ENCODE data around the gene ATG9B.

DNA sequence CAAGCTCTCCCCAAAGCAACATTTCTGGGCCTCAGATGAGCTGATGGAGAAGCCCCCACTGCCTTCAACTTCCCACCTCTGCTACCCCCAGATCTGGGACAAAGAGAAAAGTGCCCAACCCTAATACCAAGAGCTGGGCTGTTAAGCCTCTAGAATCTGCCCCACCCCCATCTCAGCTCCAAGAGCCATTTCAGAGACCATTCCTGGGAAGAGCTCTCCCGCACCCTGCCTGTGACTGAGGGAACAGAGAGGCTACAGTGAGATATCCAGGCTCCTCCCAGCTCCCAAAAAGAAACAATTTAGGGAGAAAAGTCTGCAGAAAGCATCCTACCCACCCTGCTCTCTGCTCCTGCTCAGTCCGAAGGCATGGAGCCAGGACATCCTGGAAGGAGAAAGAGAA is 43.6 kb downstream of the ATG9B start:
- TF ChIP-seq POLR2A (IDR thresholded peaks at IDR 0.05; ENCODE audit: borderline replicate concordance, extremely low read depth, insufficient read depth, insufficient read length) (no peak), ZNF274 (IDR thresholded peaks at IDR 0.05; ENCODE audit: low read depth, low read length) (no peak), FOSL1 (IDR thresholded peaks at IDR 0.05; ENCODE audit: low read depth) (no peak), CEBPB (IDR thresholded peaks at IDR 0.05; ENCODE audit: low read depth) (no peak), YY1 (IDR thresholded peaks at IDR 0.05; ENCODE audit: extremely low read depth, insufficient replicate concordance, low read depth, low read length) (no peak), EZH2 (IDR thresholded peaks at IDR 0.05) (no peak), SRF (IDR thresholded peaks at IDR 0.05; ENCODE audit: low read depth) (no peak)
- TF ChIP-seq, protein P1, sequence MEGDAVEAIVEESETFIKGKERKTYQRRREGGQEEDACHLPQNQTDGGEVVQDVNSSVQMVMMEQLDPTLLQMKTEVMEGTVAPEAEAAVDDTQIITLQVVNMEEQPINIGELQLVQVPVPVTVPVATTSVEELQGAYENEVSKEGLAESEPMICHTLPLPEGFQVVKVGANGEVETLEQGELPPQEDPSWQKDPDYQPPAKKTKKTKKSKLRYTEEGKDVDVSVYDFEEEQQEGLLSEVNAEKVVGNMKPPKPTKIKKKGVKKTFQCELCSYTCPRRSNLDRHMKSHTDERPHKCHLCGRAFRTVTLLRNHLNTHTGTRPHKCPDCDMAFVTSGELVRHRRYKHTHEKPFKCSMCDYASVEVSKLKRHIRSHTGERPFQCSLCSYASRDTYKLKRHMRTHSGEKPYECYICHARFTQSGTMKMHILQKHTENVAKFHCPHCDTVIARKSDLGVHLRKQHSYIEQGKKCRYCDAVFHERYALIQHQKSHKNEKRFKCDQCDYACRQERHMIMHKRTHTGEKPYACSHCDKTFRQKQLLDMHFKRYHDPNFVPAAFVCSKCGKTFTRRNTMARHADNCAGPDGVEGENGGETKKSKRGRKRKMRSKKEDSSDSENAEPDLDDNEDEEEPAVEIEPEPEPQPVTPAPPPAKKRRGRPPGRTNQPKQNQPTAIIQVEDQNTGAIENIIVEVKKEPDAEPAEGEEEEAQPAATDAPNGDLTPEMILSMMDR (IDR thresholded peaks at IDR 0.05 in 2 of 3, conservative IDR thresholded peaks at IDR 0.05 in 1 of 3; ENCODE audit: borderline replicate concordance in 1 of 3, insufficient read depth in 1 of 3, low read depth in 2 of 3, low read length in 2 of 3) = no peak
- TF ChIP-seq, protein P2, sequence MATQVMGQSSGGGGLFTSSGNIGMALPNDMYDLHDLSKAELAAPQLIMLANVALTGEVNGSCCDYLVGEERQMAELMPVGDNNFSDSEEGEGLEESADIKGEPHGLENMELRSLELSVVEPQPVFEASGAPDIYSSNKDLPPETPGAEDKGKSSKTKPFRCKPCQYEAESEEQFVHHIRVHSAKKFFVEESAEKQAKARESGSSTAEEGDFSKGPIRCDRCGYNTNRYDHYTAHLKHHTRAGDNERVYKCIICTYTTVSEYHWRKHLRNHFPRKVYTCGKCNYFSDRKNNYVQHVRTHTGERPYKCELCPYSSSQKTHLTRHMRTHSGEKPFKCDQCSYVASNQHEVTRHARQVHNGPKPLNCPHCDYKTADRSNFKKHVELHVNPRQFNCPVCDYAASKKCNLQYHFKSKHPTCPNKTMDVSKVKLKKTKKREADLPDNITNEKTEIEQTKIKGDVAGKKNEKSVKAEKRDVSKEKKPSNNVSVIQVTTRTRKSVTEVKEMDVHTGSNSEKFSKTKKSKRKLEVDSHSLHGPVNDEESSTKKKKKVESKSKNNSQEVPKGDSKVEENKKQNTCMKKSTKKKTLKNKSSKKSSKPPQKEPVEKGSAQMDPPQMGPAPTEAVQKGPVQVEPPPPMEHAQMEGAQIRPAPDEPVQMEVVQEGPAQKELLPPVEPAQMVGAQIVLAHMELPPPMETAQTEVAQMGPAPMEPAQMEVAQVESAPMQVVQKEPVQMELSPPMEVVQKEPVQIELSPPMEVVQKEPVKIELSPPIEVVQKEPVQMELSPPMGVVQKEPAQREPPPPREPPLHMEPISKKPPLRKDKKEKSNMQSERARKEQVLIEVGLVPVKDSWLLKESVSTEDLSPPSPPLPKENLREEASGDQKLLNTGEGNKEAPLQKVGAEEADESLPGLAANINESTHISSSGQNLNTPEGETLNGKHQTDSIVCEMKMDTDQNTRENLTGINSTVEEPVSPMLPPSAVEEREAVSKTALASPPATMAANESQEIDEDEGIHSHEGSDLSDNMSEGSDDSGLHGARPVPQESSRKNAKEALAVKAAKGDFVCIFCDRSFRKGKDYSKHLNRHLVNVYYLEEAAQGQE (IDR thresholded peaks at IDR 0.05; ENCODE audit: low read depth) = no peak
